ENCODE measurements around the gene MTUS2. TPM values are rescaled to one million over a fixed set of nuclear protein-coding genes. Genes with fewer than 3 reads are reported as not detected.

MTUS2 gene
- total RNA-seq, 4 donors from 2014 or later, result 0.44 to 1.1 (median 0.48) TPM; not detected in 1

DNA sequence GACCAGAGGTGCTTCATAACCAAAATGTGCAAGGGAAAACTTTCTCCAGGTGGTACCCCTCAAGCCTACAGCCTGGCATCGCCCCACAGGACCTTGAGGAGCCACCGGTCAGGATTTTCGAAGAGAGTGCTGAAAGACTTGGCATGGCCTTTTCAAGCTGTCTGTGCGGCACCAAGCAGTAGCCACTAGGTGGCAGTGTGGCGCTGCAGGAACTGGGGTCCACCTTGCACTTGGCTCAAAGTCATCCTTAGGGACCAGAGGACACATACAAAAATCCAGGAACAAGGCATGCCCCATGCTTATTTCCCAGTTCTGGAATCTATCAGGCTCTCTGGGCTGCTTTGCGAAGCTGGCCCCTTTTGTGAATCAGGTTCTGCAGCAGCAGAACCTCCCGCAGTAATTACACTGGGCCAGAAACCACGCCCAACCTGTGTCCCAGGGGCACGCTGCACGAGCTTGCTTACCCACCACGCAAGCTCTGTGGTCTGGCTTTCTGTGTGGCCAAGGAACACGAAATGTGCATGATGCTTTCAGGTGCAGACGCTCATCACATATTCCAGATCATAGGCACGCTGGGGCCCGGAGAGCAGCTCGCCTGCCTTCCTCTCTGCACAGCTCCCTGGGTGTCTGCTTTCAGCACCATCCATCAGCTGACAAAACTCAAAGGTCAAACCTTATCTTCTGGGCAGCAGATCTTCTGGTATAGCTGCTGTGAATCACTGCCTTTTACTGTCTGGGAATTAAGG lies 688.2 kb downstream of the MTUS2 start:
- DNase-seq (ENCODE audit: low spot score) (peak; percentile 91), ATAC-seq (ENCODE audit: low FRiP score) (peak; percentile 82)
- TF ChIP-seq, protein P1, sequence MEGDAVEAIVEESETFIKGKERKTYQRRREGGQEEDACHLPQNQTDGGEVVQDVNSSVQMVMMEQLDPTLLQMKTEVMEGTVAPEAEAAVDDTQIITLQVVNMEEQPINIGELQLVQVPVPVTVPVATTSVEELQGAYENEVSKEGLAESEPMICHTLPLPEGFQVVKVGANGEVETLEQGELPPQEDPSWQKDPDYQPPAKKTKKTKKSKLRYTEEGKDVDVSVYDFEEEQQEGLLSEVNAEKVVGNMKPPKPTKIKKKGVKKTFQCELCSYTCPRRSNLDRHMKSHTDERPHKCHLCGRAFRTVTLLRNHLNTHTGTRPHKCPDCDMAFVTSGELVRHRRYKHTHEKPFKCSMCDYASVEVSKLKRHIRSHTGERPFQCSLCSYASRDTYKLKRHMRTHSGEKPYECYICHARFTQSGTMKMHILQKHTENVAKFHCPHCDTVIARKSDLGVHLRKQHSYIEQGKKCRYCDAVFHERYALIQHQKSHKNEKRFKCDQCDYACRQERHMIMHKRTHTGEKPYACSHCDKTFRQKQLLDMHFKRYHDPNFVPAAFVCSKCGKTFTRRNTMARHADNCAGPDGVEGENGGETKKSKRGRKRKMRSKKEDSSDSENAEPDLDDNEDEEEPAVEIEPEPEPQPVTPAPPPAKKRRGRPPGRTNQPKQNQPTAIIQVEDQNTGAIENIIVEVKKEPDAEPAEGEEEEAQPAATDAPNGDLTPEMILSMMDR (IDR thresholded peaks at IDR 0.05), result peak in 2 of 3 donors; percentile 46 to 84

DNA sequence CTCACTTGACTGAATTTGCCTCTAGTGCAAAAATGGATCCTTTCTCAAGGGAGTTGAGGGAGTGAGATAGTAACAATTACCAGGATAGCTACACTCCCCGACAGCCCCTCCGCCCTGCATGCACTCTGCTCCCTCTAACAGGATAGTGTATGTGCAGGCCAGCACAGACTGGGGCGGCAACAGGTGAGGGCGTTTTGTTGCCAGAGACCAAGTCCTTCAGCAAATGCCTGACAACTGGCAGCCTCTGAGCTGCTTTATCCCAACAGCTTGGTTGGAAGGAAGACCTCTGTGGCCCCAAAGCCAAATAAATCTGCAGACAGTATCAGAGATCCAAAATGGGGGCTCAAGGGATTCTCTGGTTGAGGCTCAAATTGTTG lies 688.7 kb downstream of the MTUS2 start:
- TF ChIP-seq, protein P1 (IDR thresholded peaks at IDR 0.05), result no peak
- DNase-seq (ENCODE audit: low spot score), result no peak
- ATAC-seq (ENCODE audit: low FRiP score), result no peak

GRCh38 chr13:29509999-29510589 lies 690.0 kb downstream of the MTUS2 start:
- TF ChIP-seq, protein P1 (IDR thresholded peaks at IDR 0.05), result no peak
- no peak for ATAC-seq (ENCODE audit: low FRiP score)

DNA sequence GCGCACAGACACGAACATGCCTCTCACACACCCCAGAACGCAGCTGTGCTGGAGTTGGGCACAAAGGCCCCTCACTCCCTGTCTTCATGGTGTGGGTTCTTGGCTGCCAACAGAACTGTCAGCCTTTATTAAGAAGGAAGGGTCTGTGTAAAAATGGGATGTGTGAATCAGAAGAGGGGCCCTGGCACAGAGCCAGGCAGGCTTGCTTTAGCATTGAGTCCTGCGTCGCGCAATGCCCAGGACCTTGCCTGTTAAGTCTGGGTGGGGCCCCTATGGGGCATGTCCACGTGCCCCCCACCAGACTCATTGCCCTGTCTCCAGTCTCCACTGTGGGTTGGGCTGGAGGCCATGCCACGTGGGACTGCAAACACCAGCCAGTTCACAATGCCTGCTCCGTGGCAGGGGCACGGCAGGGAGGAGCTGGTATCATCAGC lies 690.5 kb downstream of the MTUS2 start:
- DNase-seq (ENCODE audit: low spot score), result no peak
- TF ChIP-seq, protein P1 (IDR thresholded peaks at IDR 0.05), result no peak
- ATAC-seq (ENCODE audit: low FRiP score), result no peak

More at GRCh38 chr13:29509999-29510589, 690.0 kb downstream of the MTUS2 start:
- DNase-seq (ENCODE audit: low spot score), result no peak

GRCh38 chr13:29511106-29511796 lies 691.1 kb downstream of the MTUS2 start:
- no peak for DNase-seq (ENCODE audit: low spot score)
- no peak for ATAC-seq (ENCODE audit: low FRiP score)
- TF ChIP-seq, protein P1 (IDR thresholded peaks at IDR 0.05), result no peak

GRCh38 chr13:29511980-29512379 lies 691.8 kb downstream of the MTUS2 start:
- ATAC-seq (ENCODE audit: low FRiP score), result peak; percentile 37
- DNase-seq (ENCODE audit: low spot score), result no peak
- TF ChIP-seq, protein P1 (IDR thresholded peaks at IDR 0.05), result no peak
